OCI-M1 (cell line): ENCODE measurements around the gene MICAL3.
A peak's percentile ranks its signal among the peaks of the same experiment; 100 is the strongest.

Experiments used
- DNase-seq: peaks from one replicate; lab custom pipeline; 2025; lab: John Stamatoyannopoulos, UW

Gene MICAL3

DNA sequence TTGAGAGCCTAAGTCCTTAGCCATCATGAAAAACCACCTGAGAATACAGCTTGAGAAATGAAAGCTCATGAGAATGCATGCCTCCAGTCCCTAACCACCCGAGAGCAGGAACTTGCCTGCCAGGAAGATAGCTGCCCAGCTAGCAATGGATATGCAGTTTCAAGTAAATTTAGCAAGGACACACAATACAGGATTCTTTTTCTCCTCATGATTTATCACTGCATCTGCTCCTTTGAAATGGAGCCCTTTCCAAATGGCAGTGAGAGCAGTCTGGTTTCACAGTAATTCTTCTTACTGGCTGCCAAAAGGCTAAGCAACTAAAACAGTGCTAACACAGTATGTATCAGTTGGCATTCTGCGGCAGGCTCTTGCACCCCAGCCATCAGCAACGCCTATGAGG lies 109.9 kb downstream of the MICAL3 start:
- DNase-seq: peak; percentile 71

DNA sequence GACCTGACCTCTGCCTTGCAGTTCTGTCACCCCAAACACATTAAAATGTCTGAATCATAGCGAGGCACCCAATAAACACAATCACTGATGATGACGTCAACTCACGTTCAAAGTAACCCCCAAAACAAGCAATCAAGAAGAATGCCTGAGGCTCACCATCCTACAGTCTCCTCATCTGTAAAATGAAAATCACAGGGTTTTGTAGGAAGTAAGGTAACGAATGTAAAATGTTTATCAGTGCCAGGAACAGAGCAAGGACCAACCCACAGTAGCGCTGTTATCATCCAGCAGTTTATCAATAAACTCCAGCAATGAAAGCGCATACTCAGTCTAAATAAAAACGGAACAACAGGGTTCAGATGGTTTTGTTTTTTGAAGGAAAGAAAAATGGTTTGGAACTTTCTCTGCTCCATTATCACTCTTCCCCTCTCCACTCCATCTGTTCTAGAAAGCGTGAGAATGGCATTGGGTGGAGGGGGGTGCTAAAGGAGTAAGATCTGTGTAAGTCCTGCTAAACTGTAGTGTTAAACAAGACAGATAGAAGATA lies 110.5 kb downstream of the MICAL3 start:
- DNase-seq: peak; percentile 71

DNA sequence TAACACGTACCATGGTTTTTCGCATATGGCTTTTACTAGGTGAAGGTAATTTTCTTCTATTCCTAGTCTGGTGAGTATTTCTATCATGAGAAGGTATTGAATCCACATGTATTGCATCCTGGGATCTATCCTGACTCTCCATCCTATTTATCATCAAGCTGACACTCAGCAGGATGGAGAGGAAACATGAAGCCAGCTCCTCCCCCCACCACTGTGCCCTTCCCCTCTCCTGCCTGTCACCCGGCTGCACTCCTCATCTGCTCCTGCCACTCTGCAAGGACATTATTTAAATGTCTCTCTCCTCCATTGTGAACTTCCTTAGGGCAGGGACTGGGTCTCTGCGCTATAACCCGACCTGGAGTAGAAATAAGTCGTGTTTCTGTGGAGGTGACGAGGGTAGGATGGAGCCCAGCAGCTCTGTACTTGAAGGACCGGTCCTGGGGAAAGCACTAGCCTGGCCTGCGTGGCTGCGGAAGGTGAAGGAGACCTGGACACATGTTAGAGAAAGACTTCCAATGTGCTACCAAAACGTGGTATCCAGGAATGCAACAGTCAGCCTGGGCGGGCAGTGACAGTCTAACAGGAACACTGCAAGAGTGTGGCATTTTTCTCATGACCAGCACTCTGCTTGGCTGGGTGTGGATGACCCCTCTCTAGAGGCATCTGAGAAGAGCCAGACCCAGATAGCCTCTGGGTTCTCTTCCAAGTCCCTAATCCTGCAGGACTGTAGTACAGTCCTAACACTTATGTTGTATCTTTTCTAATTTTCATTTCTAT lies 111.2 kb downstream of the MICAL3 start:
- DNase-seq: no peak

DNA sequence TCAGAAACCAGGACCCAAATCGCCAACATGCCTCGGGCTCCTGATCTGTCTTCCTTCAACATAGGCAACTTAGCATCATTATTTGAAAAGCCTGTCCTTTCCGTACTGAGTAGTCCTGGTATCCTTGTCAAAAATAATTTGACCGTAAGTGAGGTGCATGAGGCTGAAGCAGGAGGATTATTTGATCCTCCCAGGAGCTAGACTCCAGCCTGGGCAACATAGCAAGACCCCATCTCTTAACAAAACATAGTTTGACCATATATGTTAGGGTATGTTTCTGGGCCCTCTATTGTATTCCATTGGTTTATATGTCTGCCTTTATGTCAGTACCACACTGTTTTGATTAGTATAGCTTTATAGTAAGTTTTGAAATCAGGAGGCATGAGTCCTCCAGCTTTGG lies 112.5 kb downstream of the MICAL3 start:
- no peak for DNase-seq

DNA sequence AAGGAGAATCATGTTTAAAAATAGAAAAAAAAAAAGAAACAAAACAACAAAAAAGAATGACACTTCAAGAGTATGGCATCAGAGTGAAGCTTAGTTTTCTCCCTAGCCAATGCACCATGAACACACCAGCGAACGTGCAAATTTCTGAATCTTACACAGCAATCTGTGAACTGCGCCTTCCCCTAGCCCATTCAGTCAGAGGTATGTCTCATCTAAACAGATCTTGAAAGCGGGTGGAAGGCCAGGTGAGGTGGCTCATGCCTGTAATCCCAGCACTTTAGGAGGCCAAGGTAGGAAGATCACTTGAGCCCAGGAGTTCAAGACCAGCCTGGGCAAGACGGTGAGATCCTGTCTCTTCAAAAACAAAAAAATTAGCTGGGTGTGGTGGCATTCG lies 113.1 kb downstream of the MICAL3 start:
- no peak for DNase-seq

DNA sequence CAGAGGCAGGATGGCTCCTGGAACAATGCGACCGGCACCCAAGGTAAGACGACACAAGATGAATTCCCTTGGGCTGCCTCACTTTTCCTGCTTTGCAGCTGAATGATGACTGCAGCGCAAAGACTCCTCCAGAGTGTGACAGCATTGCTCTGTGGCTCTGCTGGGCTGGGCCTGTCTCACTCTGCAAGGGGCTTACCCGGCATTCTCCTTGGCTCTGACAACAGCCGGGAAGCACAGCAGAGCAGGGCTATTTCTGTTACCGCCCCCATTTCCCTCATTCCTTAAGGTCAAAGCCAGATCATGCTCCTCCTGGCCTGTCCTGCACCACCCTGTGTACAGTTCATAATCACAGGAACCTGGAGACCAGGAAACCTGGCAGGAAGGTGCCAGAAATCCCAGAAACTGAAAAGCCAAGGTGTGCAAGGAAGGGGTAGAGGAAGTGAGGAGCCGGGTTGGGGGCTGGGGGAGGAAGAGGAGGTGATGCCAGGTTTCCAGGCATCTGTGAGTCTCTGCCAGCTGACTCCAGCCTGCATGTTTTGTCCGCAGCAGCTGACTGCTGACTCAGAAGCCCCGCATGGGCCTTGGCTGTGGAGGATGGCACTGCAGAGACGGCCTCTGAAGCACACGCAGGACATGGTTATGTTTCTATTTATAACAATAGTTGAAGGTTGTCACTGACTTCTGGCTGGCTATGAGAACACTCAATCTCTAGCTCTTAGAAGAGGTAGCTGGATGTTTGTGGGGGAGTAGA lies 113.6 kb downstream of the MICAL3 start:
- no peak for DNase-seq

DNA sequence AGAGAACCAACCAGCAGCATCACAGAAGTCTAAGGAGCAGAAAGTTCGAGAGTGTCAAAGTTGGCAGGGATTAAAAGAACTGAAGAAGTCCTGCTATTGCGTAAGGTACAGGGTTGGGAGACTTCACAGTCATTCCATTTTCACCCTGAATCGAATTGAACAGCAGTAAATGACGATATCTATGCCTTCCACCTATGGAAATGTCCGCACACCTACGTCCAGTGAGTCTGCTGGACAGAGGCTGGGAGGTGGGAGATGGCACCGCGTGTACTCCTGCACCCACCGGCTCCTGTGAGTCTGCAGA lies 116.7 kb downstream of the MICAL3 start:
- no peak for DNase-seq

DNA sequence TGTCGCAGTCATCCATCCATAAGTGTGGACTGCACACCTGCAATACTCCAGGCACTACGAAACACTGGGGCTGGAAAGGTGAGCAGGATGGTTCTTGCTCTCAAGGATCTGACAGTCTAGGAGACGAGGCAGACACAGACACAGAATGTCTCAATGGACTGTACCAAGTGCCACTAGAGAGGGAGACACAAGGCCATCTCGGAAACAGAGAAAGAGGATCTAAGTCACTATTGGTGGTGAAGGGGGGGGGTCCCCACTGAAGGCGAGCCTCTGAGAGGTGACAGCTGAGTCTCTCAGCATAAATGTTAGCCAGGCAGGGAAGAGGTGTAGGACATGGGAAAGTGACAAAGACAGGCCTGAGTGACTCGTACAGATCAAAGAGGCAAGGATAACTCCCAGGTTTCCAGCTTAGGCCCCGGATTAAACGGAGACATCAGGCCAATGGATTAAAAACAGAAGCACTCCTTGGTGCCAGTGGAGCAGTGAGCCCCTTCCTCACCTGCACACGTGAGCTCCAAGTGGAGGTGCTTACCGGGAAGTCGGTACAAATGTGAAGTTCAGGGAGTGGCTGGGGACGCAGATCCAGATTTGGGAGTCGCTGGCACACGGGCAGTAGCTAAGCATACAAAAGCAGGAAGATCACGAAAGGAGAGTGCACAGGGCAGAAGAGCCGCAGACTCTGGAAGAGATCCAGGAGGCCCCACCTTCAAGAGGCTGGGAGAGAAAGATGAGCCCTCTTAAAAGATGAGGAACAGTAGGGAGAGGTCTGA lies 117.2 kb downstream of the MICAL3 start:
- no peak for DNase-seq

DNA sequence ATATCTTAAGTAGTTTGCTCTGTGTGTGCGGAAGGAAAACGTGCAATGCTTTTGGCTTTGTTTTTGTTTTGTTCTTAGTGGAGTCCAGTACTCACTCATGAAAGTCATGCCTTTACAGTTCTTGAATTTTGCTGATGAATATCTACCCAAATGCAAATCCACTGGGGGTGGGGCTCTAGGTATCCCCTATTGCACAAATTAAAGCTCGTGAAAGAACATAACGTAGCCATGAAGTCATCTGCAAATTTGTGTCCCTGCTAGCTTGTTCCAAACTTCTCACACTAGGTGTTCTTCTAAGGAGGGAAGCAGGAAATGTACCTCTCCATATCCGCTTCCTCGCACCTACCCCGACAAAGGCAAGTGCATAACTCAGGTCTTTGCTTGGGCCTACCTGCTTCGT lies 118.9 kb downstream of the MICAL3 start:
- DNase-seq: no peak

DNA sequence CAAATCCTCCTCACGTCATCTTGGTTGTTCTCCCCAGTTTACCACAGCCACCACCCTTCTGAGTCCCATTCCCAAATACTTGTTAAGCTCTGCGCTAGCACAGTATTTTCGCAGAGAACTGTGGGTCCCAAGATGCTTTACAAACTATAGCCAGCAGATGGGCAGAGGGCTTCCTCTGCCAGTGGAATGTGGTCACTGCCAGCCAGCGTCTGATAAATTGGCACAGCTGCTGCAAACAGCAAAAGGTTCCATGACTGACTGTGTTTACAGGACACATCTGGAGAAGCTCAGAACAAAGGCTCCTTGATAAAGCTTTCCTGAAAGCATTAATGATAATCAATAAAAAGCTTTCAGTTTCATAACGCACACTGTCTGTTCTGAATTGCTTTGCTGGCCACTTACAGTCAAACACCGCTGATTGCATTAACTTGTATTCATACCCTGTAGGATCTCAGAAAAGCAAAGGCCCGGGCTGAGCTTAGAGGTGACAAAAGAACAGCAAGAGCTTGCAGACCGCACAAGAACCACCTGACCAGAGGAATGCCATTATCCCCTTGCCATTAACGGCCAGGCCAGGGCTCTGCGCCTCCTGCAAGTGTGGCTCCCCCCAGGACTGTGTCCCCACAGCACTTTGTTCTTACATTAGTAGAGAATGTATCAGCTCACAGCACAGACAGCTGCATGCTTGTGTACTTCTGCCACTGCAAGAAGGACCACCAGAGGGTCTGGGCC lies 120.6 kb downstream of the MICAL3 start:
- DNase-seq: no peak

DNA sequence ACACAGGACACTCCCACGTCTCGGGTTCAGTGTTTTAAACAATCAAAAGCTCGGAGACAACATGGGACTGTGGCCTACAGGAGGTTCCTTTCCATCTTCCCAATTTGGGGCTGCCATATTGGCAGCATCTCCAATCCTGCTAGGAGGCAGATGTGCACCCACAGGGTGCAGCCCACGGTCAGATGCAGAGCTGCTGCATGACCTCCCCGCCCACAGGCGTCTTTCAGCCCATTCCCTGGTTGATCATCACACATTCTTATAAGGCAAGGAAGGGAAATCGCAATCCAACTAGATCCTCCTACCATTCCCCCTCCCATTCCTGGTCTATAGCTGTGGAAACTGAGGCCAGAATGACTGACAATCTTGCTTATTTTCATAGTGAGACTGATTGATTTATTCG lies 121.4 kb downstream of the MICAL3 start:
- DNase-seq: no peak

DNA sequence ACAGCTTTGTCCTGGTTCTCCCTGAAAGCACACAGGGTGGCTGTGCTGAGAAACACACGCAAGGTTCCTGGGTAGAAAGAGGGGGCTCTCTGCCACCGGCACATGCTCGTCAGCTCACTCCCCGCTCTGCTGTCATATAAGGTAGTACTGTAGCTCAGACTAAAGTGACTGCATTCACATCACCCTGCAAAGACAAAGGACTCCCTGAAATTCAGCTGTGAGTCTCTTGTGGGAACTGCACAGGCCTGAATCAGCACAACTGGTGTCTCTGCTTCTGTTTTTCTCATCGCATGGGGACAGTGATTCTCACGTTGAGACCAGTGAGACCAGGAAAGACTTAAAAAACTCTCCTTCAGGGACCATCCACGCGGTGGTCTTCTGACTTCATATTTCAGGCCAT lies 126.0 kb downstream of the MICAL3 start:
- no peak for DNase-seq

DNA sequence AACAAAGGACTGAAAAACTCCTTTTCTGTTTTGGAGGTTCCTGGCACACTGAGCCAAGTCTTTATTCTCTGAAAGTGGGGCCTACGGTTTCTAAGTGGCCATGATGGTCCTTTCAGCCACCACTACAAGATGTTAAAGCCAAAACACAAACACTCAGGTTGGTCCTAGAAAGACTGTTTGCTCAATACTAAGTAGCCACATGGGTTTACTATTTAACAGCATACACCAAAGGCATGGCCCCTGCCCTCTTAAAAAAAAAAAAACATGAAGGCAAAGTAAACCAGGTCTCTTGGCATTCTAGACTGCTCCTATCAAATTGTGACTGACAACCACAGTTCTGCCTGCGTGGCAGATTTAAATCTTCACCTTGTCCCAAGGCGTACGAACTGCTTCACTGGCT lies 126.5 kb downstream of the MICAL3 start:
- no peak for DNase-seq

DNA sequence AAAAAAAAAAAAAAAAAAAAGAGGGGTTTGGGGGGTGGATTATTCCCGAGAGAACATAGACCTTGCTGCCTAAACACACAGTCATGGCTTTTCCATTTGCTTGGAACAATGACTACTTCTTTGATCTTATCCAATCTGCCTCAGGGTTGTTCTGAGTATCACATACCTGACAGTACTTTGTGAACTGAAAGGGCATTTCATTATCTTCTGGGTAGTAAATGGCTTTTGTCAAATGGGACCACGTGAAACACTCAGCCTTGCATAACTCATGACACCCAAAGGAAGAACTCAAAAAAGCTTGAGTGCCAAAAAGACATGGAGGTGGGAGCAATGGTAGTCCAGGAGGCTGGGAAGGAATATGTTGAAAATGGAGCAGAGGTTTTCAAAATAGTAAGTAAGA lies 126.9 kb downstream of the MICAL3 start:
- DNase-seq: no peak

DNA sequence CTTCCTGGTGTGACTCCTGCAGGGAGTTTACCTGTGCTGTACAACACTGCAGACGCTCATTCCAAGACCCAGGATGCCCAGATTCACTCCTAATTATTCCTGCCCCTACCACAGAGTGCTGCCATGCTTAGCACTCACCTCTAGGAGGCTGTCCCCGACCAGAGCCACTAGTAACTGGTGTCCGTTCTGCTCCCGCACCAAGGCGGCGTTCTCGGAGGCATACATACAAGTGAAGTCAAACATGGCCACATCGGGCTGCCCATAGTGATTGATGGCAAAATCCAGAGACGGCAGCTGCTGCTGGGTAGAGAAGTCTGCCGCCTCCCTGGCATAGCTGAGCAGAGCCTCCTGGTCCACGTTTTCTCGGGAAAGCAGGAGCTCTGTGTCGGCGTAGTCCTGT lies 127.8 kb downstream of the MICAL3 start:
- DNase-seq: no peak

DNA sequence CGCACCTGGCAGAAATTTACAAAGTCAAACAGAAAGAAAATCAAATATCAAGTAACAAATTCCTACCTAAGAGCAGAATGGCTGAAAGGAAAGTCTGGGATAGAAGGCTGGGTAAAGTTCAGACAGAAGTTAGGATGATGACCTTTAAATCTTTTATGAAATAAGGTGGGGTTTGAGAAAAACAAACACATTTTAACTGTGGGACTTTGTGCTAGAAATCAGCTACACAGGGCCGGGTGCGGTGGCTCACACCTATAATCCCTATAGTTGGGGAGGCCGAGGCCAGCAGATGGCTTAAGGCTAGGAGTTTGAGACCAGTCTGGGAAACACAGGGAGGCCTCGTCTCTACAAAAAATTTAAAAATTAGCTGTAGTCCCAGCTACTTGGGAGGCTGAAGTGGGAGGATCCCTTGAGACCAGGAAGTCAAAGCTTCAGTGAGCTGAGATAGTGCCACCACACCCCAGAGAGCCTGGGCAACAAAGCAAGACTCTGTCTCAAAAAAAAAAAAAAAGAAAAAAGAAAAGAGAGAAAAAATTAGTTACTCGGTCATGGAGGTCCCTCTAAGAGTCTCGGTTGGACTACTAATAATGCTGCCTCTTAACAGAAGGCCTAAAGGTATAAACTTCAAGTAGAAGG lies 130.3 kb downstream of the MICAL3 start:
- DNase-seq: no peak

DNA sequence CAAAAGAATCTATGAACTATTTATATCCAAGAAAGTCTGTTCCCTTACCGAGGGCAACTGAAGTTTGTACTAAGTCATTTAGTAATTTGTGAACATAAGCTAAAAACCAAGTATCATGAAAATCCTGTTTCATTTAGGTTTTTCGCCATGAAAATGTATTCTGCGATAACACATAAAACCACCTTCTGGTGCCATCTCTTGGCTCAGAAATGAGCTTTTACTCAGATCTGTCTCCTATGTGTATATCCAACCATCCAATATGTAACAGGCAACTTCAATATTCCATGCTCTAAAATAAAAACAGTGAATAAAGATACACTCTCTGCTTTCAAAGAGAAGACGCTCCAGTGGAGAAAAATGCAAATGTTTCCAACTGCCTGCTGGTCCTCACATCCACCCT lies 132.0 kb downstream of the MICAL3 start:
- no peak for DNase-seq

DNA sequence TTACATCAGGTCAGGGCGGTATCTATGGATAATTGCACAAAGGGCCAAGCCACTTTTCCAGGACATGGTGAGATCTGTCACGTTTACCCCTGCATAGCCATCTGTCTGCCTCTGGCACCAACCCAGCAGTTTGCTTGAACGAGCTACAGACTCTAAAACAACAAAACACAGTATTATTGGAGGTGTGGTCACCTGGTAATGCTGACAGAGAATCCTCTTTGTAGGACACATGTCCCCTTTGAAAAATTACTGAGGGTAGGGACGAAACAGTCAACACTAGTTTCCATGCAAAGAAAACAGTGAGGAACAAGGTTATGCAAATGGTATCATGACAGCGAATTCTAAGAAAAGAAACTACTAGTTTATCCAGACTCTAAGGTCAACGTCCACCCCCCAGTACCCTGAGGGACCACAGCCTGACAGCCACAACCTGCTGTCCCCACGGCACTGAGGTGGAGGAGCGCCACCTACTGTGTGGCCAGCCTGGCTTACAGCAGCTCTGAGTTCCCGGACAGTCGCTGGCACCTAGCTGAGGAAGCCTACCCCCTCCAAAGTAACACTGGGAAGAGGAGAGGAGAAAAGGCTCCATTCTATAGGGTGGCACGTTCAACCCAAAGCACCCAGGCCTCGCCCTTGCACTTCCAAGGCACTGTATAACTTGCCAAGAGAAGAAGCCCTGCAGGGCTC lies 132.7 kb downstream of the MICAL3 start:
- peak; percentile 12 for DNase-seq

DNA sequence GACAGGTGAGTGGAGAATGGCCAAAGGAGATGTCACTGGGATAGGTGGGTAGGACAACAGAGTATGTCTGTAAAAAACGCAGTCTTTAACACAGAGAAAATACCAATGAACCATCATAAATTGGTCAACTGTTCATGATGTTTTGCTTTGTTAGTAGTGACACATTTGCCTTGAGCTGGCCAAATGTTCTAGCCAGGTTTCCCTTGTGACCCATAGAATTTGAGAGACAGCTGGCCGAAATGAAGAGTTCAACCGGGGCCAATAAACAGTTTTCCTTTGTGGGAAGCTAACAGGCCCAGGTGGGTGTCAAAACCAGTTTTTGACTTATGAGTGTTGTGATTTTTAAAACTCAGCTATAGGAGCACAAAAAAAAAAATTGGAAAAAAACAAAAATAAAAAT lies 133.5 kb downstream of the MICAL3 start:
- DNase-seq: no peak

DNA sequence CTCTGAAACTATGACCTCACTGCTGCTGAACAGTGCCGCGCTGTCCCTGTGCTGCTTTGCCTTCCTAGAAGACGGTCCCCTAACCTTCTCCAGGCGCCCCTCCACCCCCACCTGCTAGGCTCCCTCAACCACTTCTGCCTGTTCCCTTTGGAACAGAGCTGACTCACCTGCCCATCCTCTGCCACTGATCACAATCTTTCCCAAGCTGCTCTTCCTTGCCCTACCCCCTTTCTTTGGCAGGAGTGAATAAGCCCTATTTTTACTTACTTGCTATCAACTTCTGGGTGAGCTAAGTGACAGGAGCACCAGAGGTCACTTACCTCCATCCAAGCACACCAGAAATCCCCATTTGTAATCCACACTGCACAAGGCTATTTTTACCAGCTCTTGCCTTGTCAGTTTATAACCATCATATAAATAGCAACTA lies 134.1 kb downstream of the MICAL3 start:
- DNase-seq: no peak

DNA sequence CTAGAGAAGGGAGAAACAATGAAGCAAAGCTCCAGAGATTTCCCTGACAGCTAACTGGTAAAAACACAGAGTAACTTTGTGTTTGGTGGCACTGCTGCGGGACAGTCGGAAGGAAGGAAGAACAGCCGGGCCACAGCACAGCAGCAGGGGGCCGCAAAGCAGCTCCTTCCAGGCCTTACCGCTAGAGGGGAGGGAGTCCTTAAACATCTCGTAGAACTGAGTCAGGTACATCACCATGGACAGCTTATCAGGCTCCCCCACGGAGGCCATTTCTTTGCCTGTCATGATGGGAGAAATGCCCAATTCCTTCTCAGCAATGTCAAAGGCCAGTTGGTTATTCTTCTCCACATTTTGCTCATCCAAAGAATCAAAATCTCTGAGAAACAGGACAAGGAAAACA lies 135.5 kb downstream of the MICAL3 start:
- DNase-seq: no peak
